ENCODE measurements around the gene TRMU.

- TF ChIP-seq TCF12 (IDR thresholded peaks at IDR 0.05; ENCODE audit: low read depth) = peak; percentile 68
- TF ChIP-seq YY1 (IDR thresholded peaks at IDR 0.05; ENCODE audit: low read depth) = no peak
- TF ChIP-seq FOXM1 (IDR thresholded peaks at IDR 0.05; ENCODE audit: borderline replicate concordance, low read depth) = no peak
- no peak for TF ChIP-seq CEBPB (IDR thresholded peaks at IDR 0.05)
- no peak for TF ChIP-seq REST (IDR thresholded peaks at IDR 0.05; ENCODE audit: low read depth)
- TF ChIP-seq EP300 (IDR thresholded peaks at IDR 0.05; ENCODE audit: borderline replicate concordance) = peak; percentile 73
- TF ChIP-seq RAD21 (IDR thresholded peaks at IDR 0.05; ENCODE audit: low read depth) = no peak
Measured at GRCh38 chr22:46401370-46401769, 65.9 kb downstream of the TRMU start.

Data from Ishikawa (cell line).